HG02571 (cell line): ENCODE results near the gene TXNL1.
"Not testable (repeated sequence)": the region's sequence is repeated elsewhere in the genome, so short reads cannot be mapped to it uniquely, and the experiment has no call there.

Source experiments
- ATAC-seq: cut with Tn5 transposase; IDR thresholded peaks from one replicate; pipeline ENCODE4 v1.9.1; 2021; ENCODE audit warnings: mild to moderate bottlenecking, moderate library complexity; ENCODE audit not compliant: unreplicated experiment

The TXNL1 gene

GRCh38 chr18:56638232-56639103 is at the start of gene TXNL1:
TXNL1 (minus strand) TSS chr18:56638592; CDS start chr18:56638440, 152 bp downstream.
- ATAC-seq = peak; percentile 93

DNA sequence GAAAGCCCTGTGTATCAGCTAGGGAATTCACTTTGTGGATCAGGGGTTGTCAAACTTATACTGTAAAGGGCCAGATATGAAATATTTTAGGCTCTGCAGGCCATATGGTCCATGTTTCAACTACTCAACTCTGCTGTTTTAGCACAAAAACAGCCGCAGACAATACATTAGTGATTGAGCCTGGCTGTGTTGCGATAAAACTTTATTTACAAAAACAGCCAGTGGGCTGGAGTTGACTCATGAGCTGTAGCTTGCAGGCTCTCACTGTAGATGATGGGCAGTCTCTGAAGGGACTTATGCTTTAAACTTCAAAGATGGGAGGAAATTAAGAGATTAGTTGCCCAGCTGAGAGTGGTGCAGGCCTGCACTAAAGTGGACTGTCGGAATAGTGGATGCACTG is 45.9 kb upstream of the TXNL1 start:
- no peak for ATAC-seq

DNA sequence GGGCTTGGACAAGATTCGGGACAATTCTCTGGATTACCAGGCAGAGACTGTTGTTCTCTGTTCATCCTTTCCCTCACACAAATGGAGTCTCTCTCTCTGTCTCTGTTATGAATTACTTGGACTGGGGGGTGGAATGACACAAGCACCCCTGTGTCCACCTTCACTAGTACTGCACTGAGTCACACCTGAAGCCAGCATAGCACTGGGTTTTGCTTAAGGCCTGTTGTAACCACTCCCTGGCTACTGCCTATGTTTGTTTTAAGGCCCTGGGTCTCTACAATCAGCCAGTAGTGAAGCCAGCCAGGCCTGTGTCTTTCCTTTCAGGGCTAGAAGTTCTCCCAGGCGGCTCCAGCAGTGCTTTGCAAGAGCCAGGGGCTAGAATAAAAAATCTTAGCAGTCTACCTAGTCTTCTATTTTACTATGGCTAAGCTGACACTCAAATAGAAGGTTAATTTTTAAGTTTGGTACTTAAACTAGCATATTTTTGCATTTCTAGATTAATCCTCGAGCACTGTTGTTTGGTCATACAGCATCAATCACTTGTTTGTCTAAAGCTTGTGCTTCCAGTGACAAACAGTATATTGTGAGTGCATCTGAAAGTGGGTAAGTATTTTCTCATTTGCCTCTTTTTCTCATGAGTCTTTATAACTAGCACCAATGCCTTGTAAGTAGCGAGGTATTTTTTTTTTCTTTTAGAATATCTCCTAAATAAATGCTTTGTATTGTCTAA is 40.6 kb upstream of the TXNL1 start:
- ATAC-seq = no peak

DNA sequence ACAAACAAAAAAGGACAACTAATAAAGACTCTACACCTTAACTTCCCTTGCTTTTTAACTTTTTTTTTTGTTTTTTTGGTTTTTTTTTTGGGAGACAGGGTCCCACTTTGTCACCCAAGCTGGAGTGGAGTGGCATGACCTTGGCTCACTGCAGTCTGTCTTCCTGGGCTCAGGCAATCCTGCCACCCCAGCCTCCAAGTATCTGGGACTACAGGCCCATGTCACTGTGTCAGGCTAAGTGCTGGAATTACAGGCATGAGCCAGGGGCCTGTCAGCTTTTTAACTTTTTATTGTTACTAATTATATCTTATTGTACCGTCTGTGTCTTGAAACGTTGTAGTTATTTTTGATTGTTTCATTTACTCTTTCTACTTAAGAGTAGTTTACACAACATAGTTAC is 38.2 kb upstream of the TXNL1 start:
- ATAC-seq = no peak

GRCh38 chr18:56672981-56673380 is 34.6 kb upstream of the TXNL1 start:
- ATAC-seq = no peak

DNA sequence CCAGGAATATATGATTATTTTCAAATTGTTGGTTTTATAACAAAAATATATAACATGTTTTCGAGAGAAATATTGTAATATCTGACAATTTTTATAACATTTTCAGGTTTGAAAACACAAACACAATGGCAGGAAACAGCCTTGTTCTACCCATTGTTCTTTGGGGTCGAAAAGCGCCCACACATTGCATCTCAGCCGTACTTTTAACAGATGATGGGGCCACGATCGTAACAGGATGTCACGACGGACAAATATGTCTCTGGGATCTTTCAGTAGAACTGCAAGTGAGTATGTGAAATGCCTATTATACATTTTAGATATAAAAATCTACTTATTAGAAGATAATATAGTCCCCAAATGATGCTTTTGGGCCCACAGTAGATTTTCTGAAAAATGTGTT is 34.0 kb upstream of the TXNL1 start:
- ATAC-seq = no peak

- no peak for ATAC-seq
These were observed 24.5 kb upstream of the TXNL1 start for GRCh38 chr18:56662902-56663301.

DNA sequence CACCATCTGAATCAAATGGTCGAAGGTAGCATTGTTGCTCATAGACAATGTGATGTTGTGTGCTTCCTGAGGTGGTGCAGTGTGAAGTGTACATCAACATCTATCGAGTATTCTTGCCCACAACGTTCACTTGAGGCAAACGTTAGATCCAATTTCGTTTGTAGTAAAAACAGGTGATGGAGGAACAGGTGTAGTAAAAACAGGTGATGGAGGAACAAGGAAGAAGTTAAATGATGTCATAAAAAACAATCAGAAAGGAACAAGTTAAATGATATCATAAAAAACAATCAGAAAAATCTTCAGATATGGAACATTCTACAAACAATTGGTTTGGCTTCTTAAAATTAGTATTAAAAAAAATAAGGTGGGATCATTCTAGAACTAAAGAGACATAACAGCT is 24.1 kb upstream of the TXNL1 start:
- ATAC-seq = no peak

DNA sequence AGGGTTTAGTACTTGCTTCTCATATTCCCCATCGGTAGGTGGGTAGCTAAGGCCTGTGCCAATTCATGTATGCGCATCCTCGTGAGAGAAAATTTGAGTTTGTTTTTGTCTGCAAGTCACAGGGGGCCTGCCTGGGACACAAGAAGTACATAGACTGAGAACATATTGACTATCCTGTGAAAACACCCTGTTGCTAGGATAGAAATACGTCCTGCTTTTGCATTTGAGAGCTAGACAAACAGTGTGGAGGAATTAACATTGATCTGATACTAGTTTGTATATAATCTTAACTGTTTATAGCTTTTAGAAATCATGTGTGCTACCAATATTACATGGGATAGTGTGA is 23.6 kb upstream of the TXNL1 start:
- no peak for ATAC-seq

DNA sequence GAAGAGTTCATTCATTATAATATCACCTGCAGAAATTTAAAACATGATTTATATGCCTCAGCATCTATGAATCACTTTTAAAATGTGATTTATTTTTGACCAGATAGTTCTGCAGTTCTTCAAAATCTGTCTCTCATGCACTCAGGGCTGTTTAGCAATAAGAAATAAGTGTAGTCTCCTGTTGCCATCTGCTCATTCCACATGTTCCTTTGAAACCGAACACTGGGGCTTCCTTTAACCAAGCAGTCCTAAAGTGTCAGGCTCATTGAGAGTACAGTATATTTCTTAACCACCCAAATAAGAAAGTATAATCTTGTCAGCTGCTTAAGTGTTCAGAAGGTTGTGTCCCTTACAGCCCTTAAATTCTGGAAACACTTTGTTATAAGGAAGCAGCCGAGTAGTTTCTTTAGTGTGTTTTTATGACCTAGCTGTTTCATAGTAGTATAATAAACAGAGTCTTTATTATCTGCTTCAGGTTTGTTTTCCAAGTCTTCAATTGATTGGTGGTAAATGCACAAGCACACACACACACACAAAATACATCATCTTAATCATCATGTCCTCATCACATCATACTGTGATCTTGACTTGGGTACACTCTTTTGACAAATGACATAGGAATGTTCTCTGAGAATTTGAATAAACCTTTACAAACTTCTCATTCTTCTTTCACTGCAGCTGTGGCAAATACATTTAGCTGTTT is 23.1 kb upstream of the TXNL1 start:
- no peak for ATAC-seq

GRCh38 chr18:56660655-56661054 is 22.3 kb upstream of the TXNL1 start:
- no peak for ATAC-seq

- no peak for ATAC-seq
These were observed 20.7 kb upstream of the TXNL1 start for GRCh38 chr18:56659111-56659510.

- no peak for ATAC-seq
These were observed 19.9 kb upstream of the TXNL1 start for GRCh38 chr18:56658261-56658660.

- ATAC-seq = not testable (repeated sequence)
These were observed 15.9 kb upstream of the TXNL1 start for GRCh38 chr18:56654280-56654679.

DNA sequence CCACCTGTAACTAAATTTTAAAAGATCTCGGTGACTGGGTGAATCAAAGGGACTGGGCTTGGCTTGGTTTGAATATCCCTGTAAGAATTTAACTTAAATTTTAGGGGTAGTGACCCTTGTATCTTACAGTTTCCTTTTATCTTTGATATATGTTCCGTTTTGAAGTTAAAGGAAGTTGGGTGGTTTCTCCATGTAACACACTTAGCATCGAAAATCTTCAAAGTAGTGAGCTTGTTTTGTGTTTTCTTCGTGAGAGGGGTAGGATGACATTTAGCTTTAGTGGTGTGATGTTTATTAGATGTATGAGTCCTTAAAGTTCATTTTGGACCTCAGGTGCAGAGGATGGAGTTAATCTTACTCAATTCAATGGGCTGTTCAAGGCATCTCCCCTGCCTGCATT is 14.4 kb upstream of the TXNL1 start:
- no peak for ATAC-seq

DNA sequence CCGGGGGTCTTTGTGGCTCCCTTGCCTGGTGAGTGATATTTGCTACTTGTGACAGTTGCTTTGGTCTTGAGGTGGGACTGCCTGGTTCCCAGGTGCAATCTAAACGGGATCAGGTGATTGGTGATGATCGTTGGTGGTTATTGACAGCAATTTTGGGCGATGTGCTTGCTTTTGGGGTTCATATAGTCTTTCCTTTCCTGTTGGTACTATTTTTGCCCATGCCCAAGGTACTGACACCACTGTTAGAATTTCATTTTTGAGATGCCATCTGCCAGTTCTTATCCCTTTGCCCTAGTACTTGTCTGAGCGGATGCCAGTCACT is 13.3 kb upstream of the TXNL1 start:
- ATAC-seq = no peak

GRCh38 chr18:56650944-56651770 is 12.8 kb upstream of the TXNL1 start, which contains the start of gene WDR7:
WDR7 (plus strand) TSS chr18:56651359; CDS start chr18:56672516, 21,157 bp downstream.
- peak; percentile 99 for ATAC-seq

DNA sequence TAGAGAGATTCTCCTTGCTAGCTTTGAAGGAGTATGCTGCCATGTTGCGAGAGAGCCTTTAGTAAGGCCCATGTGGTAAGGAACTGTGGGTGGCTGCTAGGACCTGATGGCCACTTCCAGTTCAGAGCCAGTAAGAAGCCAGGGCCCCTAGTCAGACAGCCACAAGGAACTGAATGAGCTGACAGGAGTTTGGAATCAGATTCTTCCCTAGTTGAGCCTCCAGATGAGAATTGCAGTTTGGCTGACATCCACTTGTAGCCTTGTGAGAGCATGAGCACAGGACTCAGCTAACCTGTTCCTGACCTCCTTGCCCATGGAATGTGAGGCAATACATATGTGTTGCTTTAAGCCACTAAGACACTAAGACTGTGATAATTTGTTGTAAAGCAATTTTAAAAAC is 11.6 kb upstream of the TXNL1 start:
- no peak for ATAC-seq

- no peak for ATAC-seq
These were observed 9.8 kb upstream of the TXNL1 start for GRCh38 chr18:56647951-56648893.

- ATAC-seq = no peak
These were observed 8.7 kb upstream of the TXNL1 start for GRCh38 chr18:56647071-56647470.
